Spleen (tissue), 3 donors: ENCODE data around the gene TRAF1.

ENCODE experiments used
- POLR2A ChIP-seq, 3 donors: fragments of 450-650 bp; IDR thresholded peaks; one replicate each; pipeline ENCODE4 v1.5.1; 2017; ENCODE audit warnings: antibody characterized with exemption in 3 of 3, mild to moderate bottlenecking in 1 of 3
- POLR2AphosphoS5 ChIP-seq, 3 donors: sonication (generic); formaldehyde crosslinking; IDR thresholded peaks; one replicate each; pipeline ENCODE4 v1.5.1; 2017; ENCODE audit warnings: antibody characterized with exemption in 3 of 3

DNA sequence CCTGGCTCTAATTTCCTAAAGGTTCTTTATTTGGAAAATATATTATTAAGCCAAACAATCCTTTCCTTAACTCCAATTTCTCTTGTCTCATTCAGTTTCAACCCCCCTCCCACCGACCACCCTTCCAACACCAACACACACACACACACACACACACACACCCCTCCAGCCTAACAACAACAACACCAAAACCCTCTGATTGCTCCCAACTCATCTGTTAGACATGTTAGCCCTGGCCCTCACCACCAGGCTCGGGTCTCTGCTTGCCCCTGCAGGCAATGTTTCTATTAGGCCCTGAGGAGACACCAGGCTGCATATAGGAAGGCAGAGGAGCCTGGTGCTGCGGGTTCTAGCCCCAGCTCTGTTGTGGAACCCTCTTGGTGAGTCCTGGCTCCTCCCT lies 18.4 kb upstream of the TRAF1 start:
- TF ChIP-seq POLR2A (IDR thresholded peaks at IDR 0.05) (no peak), POLR2AphosphoS5 (IDR thresholded peaks at IDR 0.05) (no peak)
